Gastrocnemius medialis (tissue), 4 donors: ENCODE measurements around the gene TFB1M.

ENCODE experiments used
- CTCF ChIP-seq, 5 experiments: fragments of 450-650 bp in 3 of 5; fragments of 200-600 bp in 2 of 5; sonication (generic) in 2 of 5; IDR thresholded peaks in 4 of 5; conservative IDR thresholded peaks in 1 of 5; 1 replicate in 4 of 5; 2 replicates in 1 of 5; pipeline ENCODE4 v1.5.1; 2016 to 2019; ENCODE audit warnings: antibody characterized with exemption in 5 of 5, mild to moderate bottlenecking in 3 of 5, moderate library complexity in 3 of 5
- POLR2A ChIP-seq, 2 donors: fragments of 450-650 bp; IDR thresholded peaks; one replicate each; pipeline ENCODE4 v1.6.1; 2017; ENCODE audit warnings: antibody characterized with exemption in 2 of 2, mild to moderate bottlenecking in 2 of 2, moderate library complexity in 2 of 2

- TF ChIP-seq CTCF (IDR thresholded peaks at IDR 0.05 in 4 of 5, conservative IDR thresholded peaks at IDR 0.05 in 1 of 5) (no peak), POLR2A (IDR thresholded peaks at IDR 0.05) (no peak)
These were observed 95.0 kb downstream of the TFB1M start for GRCh38 chr6:155219299-155219698.
